H9 (cell line): Measurements from ENCODE around the gene TOGARAM1. TPM values are rescaled to one million over a fixed set of nuclear protein-coding genes. Genes with fewer than 3 reads are reported as not detected.
"Not testable (repeated sequence)": the region's sequence is repeated elsewhere in the genome, so short reads cannot be mapped to it uniquely, and the experiment has no call there.

ENCODE experiments used
- DNase-seq: peaks from one replicate; pipeline ENCODE4 v3.0.0-alpha.2; 2017
- H2AFZ ChIP-seq: one replicate; pipeline ENCODE4 v1.6.1; 2013; ENCODE audit warnings: mild to moderate bottlenecking, low read length, control low read depth, moderate library complexity
- H2AK5ac ChIP-seq: 2 replicates; pipeline ENCODE4 v1.6.1; 2013; ENCODE audit warnings: low read length, control low read depth, mixed read lengths; ENCODE audit not compliant: insufficient read length
- H2BK120ac ChIP-seq: one replicate; pipeline ENCODE4 v1.6.1; 2013; ENCODE audit warnings: low read depth, mild to moderate bottlenecking, low read length, control low read depth, inconsistent platforms; ENCODE audit not compliant: poor library complexity, severe bottlenecking
- H2BK12ac ChIP-seq: 2 replicates; pipeline ENCODE4 v1.6.1; 2013; ENCODE audit warnings: low read length, control low read depth, mixed read lengths, low read depth; ENCODE audit not compliant: insufficient read length
- H2BK15ac ChIP-seq: 2 replicates; pipeline ENCODE4 v1.6.1; 2013; ENCODE audit warnings: low read depth, low read length, control low read depth
- H2BK20ac ChIP-seq: one replicate; pipeline ENCODE4 v1.6.1; 2013; ENCODE audit warnings: low read depth, mild to moderate bottlenecking, low read length, control low read depth, inconsistent platforms; ENCODE audit not compliant: poor library complexity, severe bottlenecking
- H2BK5ac ChIP-seq: 2 replicates; pipeline ENCODE4 v1.6.1; 2013; ENCODE audit warnings: low read length, control low read depth, mixed read lengths; ENCODE audit not compliant: insufficient read length
- H3K14ac ChIP-seq: 2 replicates; pipeline ENCODE4 v1.6.1; 2013; ENCODE audit warnings: low read length, control low read depth; ENCODE audit not compliant: insufficient read depth
- H3K18ac ChIP-seq: 2 replicates; pipeline ENCODE4 v1.6.1; 2013; ENCODE audit warnings: low read depth, mild to moderate bottlenecking, mixed read lengths, low read length, control low read depth; ENCODE audit not compliant: insufficient read length
- H3K23ac ChIP-seq: 2 replicates; pipeline ENCODE4 v1.6.1; 2013; ENCODE audit warnings: low read length, control low read depth, mixed read lengths, low read depth; ENCODE audit not compliant: insufficient read length
- H3K23me2 ChIP-seq: 2 replicates; pipeline ENCODE4 v1.6.1; 2013; ENCODE audit warnings: low read depth, mild to moderate bottlenecking, mixed read lengths, low read length, control low read depth; ENCODE audit not compliant: insufficient read length, poor library complexity, severe bottlenecking
- H3K27ac ChIP-seq: 2 replicates; pipeline ENCODE4 v1.5.1; 2013; ENCODE audit warnings: low read length, control low read depth, mixed read lengths, low read depth; ENCODE audit not compliant: insufficient read length
- H3K27me3 ChIP-seq: 2 replicates; pipeline ENCODE4 v1.6.1; 2013; ENCODE audit warnings: low read length, control low read depth, inconsistent platforms; ENCODE audit not compliant: insufficient read depth
- H3K4ac ChIP-seq: 2 replicates; pipeline ENCODE4 v1.6.1; 2013; ENCODE audit warnings: low read depth, mild to moderate bottlenecking, control low read depth, inconsistent platforms, low read length, moderate library complexity
- H3K4me1 ChIP-seq: 2 replicates; pipeline ENCODE4 v1.6.1; 2013; ENCODE audit warnings: low read length, control low read depth, inconsistent platforms; ENCODE audit not compliant: insufficient read depth
- H3K4me2 ChIP-seq: 2 replicates; pipeline ENCODE4 v1.6.1; 2013; ENCODE audit warnings: low read length, control low read depth, mixed read lengths; ENCODE audit not compliant: insufficient read length, insufficient read depth
- H3K56ac ChIP-seq: 2 replicates; pipeline ENCODE4 v1.6.1; 2013; ENCODE audit warnings: low read depth, mild to moderate bottlenecking, mixed read lengths, low read length, control low read depth; ENCODE audit not compliant: insufficient read length
- H3K79me1 ChIP-seq: 2 replicates; pipeline ENCODE4 v1.6.1; 2013; ENCODE audit warnings: low read depth, mild to moderate bottlenecking, moderate library complexity, low read length, control low read depth, inconsistent platforms; ENCODE audit not compliant: insufficient read depth, poor library complexity, severe bottlenecking
- H3K79me2 ChIP-seq: 2 replicates; pipeline ENCODE4 v1.6.1; 2013; ENCODE audit warnings: low read length, control low read depth, inconsistent platforms; ENCODE audit not compliant: insufficient read depth
- H3K9ac ChIP-seq: 2 replicates; pipeline ENCODE4 v1.6.1; 2013; ENCODE audit warnings: low read length, control low read depth, mixed read lengths; ENCODE audit not compliant: insufficient read length; ENCODE audit errors: extremely low read depth
- H3K9me3 ChIP-seq: one replicate; pipeline ENCODE4 v1.6.1; 2013; ENCODE audit warnings: low read depth, low read length, inconsistent platforms; ENCODE audit not compliant: control insufficient read depth
- H3T11ph ChIP-seq: one replicate; pipeline ENCODE4 v1.6.1; 2013; ENCODE audit warnings: mild to moderate bottlenecking, low read length, control low read depth, inconsistent platforms
- H4K20me1 ChIP-seq: one replicate; pipeline ENCODE4 v1.6.1; 2013; ENCODE audit not compliant: control insufficient read depth, insufficient read length, insufficient read depth
- H4K5ac ChIP-seq: 2 replicates; pipeline ENCODE4 v1.6.1; 2013; ENCODE audit warnings: low read depth, mild to moderate bottlenecking, mixed read lengths, low read length, control low read depth; ENCODE audit not compliant: insufficient read length
- H4K8ac ChIP-seq: replicated peaks from 2 replicates; pipeline ENCODE4 v1.6.1; 2013; ENCODE audit warnings: low read length, control low read depth, mixed read lengths, low read depth; ENCODE audit not compliant: insufficient read length
- H4K91ac ChIP-seq: 2 replicates; pipeline ENCODE4 v1.6.1; 2013; ENCODE audit warnings: low read depth, mild to moderate bottlenecking, moderate library complexity, mixed read lengths, low read length, control low read depth; ENCODE audit not compliant: insufficient read length
- H3K27ac Mint-ChIP-seq, 3 experiments: 2 replicates in 2 of 3; 3 replicates in 1 of 3; pipeline ENCODE4 v1.8.0; 2020 to 2021; ENCODE audit warnings: mixed read lengths in 3 of 3, mild to moderate bottlenecking in 1 of 3, moderate library complexity in 1 of 3
- H3K27me3 Mint-ChIP-seq: 2 replicates; pipeline ENCODE4 v1.8.0; 2021; ENCODE audit warnings: low read depth, mild to moderate bottlenecking, moderate library complexity, mixed read lengths
- H3K36me3 Mint-ChIP-seq, 3 experiments: 2 replicates in 2 of 3; 3 replicates in 1 of 3; pipeline ENCODE4 v1.8.0; 2020 to 2021; ENCODE audit warnings: low read depth in 3 of 3, mixed read lengths in 3 of 3; ENCODE audit not compliant: insufficient read depth in 1 of 3
- H3K4me1 Mint-ChIP-seq, 2 experiments: 2 replicates each; pipeline ENCODE4 v1.8.0; 2020; ENCODE audit warnings: mixed read lengths in 2 of 2
- H3K4me3 Mint-ChIP-seq, 2 experiments: 2 replicates in 1 of 2; 3 replicates in 1 of 2; pipeline ENCODE4 v1.8.0; 2020 to 2021; ENCODE audit warnings: mild to moderate bottlenecking in 2 of 2, mixed read lengths in 2 of 2, moderate library complexity in 1 of 2
- H3K9me3 Mint-ChIP-seq, 2 experiments: 2 replicates in 1 of 2; 3 replicates in 1 of 2; pipeline ENCODE4 v1.8.0; 2020; ENCODE audit warnings: mild to moderate bottlenecking in 2 of 2, mixed read lengths in 2 of 2, moderate library complexity in 1 of 2
- CTCF ChIP-seq: fragments of 200-600 bp; sonication (generic); conservative IDR thresholded peaks from 3 replicates; pipeline ENCODE4 v1.8.0; 2021; ENCODE audit warnings: antibody characterized with exemption, mild to moderate bottlenecking
- WGBS: extraction: QIAGEN DNeasy Blood & Tissue Kit; methylation state at CpG from one replicate; pipeline ENCODE4 v1.1.7; 2013; ENCODE audit warnings: missing lambda C conversion rate, low lambda C conversion rate, mixed read lengths; ENCODE audit not compliant: insufficient read length; ENCODE audit errors: extremely low coverage; 5-methylcytosine and 5-hydroxymethylcytosine counted together
- total RNA-seq: library from RNA; stranded (reverse); gene quantifications from 2 replicates; pipeline ENCODE4 v1.2.1, GENCODE V29; 2021

TOGARAM1 gene
- total RNA-seq, 1 experiment from 2014 or later = 11.4 TPM

GRCh38 chr14:45078323-45078722 is 116.3 kb downstream of the TOGARAM1 start:
- WGBS = no CpG with 5 or more reads among the region's 1 CpG

GRCh38 chr14:45080416-45080968 is 118.5 kb downstream of the TOGARAM1 start:
- not testable (repeated sequence) for H3K23ac ChIP-seq, H3K27me3 ChIP-seq, H3K56ac ChIP-seq, H4K91ac ChIP-seq, H3K4me3 Mint-ChIP-seq, H3K79me1 ChIP-seq, H3K4me1 ChIP-seq, H3K23me2 ChIP-seq, H3K18ac ChIP-seq, H3K36me3 Mint-ChIP-seq, H3K9me3 ChIP-seq, H3K4me2 ChIP-seq, H3K14ac ChIP-seq, H2BK20ac ChIP-seq, H3K27me3 Mint-ChIP-seq, H2BK5ac ChIP-seq, H3K79me2 ChIP-seq, H2AK5ac ChIP-seq, H3K27ac ChIP-seq, H4K8ac ChIP-seq, H3K9ac ChIP-seq, H4K5ac ChIP-seq, H4K20me1 ChIP-seq, H2BK15ac ChIP-seq, H2BK12ac ChIP-seq, H3K9me3 Mint-ChIP-seq, H2BK120ac ChIP-seq, H3K27ac Mint-ChIP-seq, H3K4ac ChIP-seq, H2AFZ ChIP-seq, H3T11ph ChIP-seq
- peak; percentile 35 for DNase-seq
- no CpG with 5 or more reads among the region's 40 CpGs for WGBS
- peaks cover 21 to 23% of the 10 kb centered on the region in 2 experiments for H3K4me1 Mint-ChIP-seq

More at GRCh38 chr14:45078323-45078722, 116.3 kb downstream of the TOGARAM1 start:
- H3K23me2 ChIP-seq = no peaks in the 10 kb centered on the region
- no peak overlapping the region for H4K5ac ChIP-seq
- H2BK20ac ChIP-seq = no peak overlapping the region
- H2BK5ac ChIP-seq = no peak overlapping the region
- H3K27me3 ChIP-seq = no peaks in the 10 kb centered on the region
- Mint-ChIP-seq H3K27me3 (no peaks in the 10 kb centered on the region; the same call in 1 of the 2 replicates), H3K4me1 (peaks cover 12% of the 10 kb centered on the region in 2 experiments), H3K4me3 (no peak overlapping the region), H3K36me3 (peaks cover 0 to 4% (median 3%) of the 10 kb centered on the region in 3 experiments; a peak in 4 of 7 replicates), H3K9me3 (no peaks in the 10 kb centered on the region; a peak in 1 of 5 replicates), H3K27ac (no peak overlapping the region)
- no peak overlapping the region for H3K9ac ChIP-seq
- no peak for TF ChIP-seq CTCF
- no peak overlapping the region for H3T11ph ChIP-seq
- no peak overlapping the region for H4K8ac ChIP-seq
- H4K20me1 ChIP-seq = no peaks in the 10 kb centered on the region
- H3K4me2 ChIP-seq = no peak overlapping the region
- H3K9me3 ChIP-seq = no peaks in the 10 kb centered on the region
- H2BK12ac ChIP-seq = no peak overlapping the region
- H3K18ac ChIP-seq = no peak overlapping the region
- no peak for DNase-seq
- no peak overlapping the region for H3K27ac ChIP-seq
- H3K56ac ChIP-seq = no peak overlapping the region
- no peaks in the 10 kb centered on the region for H3K79me2 ChIP-seq
- H3K23ac ChIP-seq = no peak overlapping the region
- H2AFZ ChIP-seq = no peak overlapping the region
- no peak overlapping the region for H2BK15ac ChIP-seq
- H3K79me1 ChIP-seq = no peaks in the 10 kb centered on the region
- H2AK5ac ChIP-seq = no peak overlapping the region
- H3K14ac ChIP-seq = no peak overlapping the region
- H3K4me1 ChIP-seq = no peaks in the 10 kb centered on the region
- no peak overlapping the region for H3K4ac ChIP-seq
- H2BK120ac ChIP-seq = no peak overlapping the region
- H4K91ac ChIP-seq = no peak overlapping the region
